ENCODE measurements around the gene CPD. TPM values are rescaled to one million over a fixed set of nuclear protein-coding genes. Genes with fewer than 3 reads are reported as not detected.

CPD gene
- total and polyA plus RNA-seq, 2 donors (not counting 1 experiment from before 2014, with no cell fraction given), result 88.8 to 220 TPM

GRCh38 chr17:30477083-30477773 is 98.5 kb downstream of the CPD start, which contains the start of gene GOSR1:
TSS of gene GOSR1 (plus strand) at chr17:30477408. CDS start at chr17:30477434, 26 bp downstream.
- TF ChIP-seq EZH2 (IDR thresholded peaks at IDR 0.05; ENCODE audit: low read length, missing control alignments) (no peak), CTCF (conservative IDR thresholded peaks at IDR 0.05 in 1 of 2, IDR thresholded peaks at IDR 0.05 in 1 of 2; ENCODE audit: low read depth in 1 of 2, low read length in 2 of 2) (peak; percentile 71 to 80)
- H3K9me3 ChIP-seq (ENCODE audit: control insufficient read depth, insufficient read depth, low read depth, low read length), result no peaks in the 10 kb centered on the region
- H3K4me1 ChIP-seq (ENCODE audit: control insufficient read depth, extremely low read depth, insufficient read depth, low read length), result peaks cover 5% of the 10 kb centered on the region
- H3K4me3 ChIP-seq (replicated peaks in 1 of 4; ENCODE audit: control extremely low read depth in 1 of 4, insufficient read depth in 1 of 4, low read depth in 3 of 4, low read length in 4 of 4), result peak within 1 kb of the TSS; percentile 82 to 100 (median 89)
- H2AFZ ChIP-seq (ENCODE audit: low read length), result peak within 1 kb of the TSS; percentile 99
- peak; percentile 93 to 96 for DNase-seq (ENCODE audit: low read depth in 2 of 2)
- peak within 1 kb of the TSS; percentile 97 for H3K27ac ChIP-seq (ENCODE audit: insufficient read depth, low read length)
- peaks cover 23% of the 10 kb centered on the region for H3K79me2 ChIP-seq (ENCODE audit: control insufficient read depth, insufficient read depth, low read length)
- H3K27me3 ChIP-seq (ENCODE audit: control insufficient read depth, insufficient read depth, low read length), result no peaks in the 10 kb centered on the region
- peak within 1 kb of the TSS; percentile 95 for H3K9ac ChIP-seq (ENCODE audit: insufficient read depth, low read length)
- no peaks in the 10 kb centered on the region for H3K36me3 ChIP-seq (ENCODE audit: control insufficient read depth, insufficient read depth, low read length)
- H4K20me1 ChIP-seq (ENCODE audit: control insufficient read depth, extremely low read depth, insufficient read depth, low read length), result no peaks in the 10 kb centered on the region
- peak within 1 kb of the TSS; percentile 92 for H3K4me2 ChIP-seq (ENCODE audit: extremely low read depth, insufficient read depth, low read length)

GRCh38 chr17:30477774-30478115 is 99.0 kb downstream of the CPD start:
- TF ChIP-seq CTCF (conservative IDR thresholded peaks at IDR 0.05 in 1 of 2, IDR thresholded peaks at IDR 0.05 in 1 of 2; ENCODE audit: low read depth in 1 of 2, low read length in 2 of 2) (no peak), EZH2 (IDR thresholded peaks at IDR 0.05; ENCODE audit: low read length, missing control alignments) (no peak)
- peak overlapping the region; percentile 85 for H3K4me2 ChIP-seq (ENCODE audit: extremely low read depth, insufficient read depth, low read length)
- H3K9me3 ChIP-seq (ENCODE audit: control insufficient read depth, insufficient read depth, low read depth, low read length), result no peaks in the 10 kb centered on the region
- DNase-seq (ENCODE audit: low read depth in 2 of 2), result peak in 1 of 2 donors; percentile 41
- H2AFZ ChIP-seq (ENCODE audit: low read length), result peak overlapping the region; percentile 43
- no peaks in the 10 kb centered on the region for H3K27me3 ChIP-seq (ENCODE audit: control insufficient read depth, insufficient read depth, low read length)
- H3K4me3 ChIP-seq (replicated peaks in 1 of 4; ENCODE audit: control extremely low read depth in 1 of 4, insufficient read depth in 1 of 4, low read depth in 3 of 4, low read length in 4 of 4), result peak overlapping the region; percentile 82 to 100 (median 89)
- no peaks in the 10 kb centered on the region for H3K36me3 ChIP-seq (ENCODE audit: control insufficient read depth, insufficient read depth, low read length)
- H3K27ac ChIP-seq (ENCODE audit: insufficient read depth, low read length), result peak overlapping the region; percentile 97
- H3K4me1 ChIP-seq (ENCODE audit: control insufficient read depth, extremely low read depth, insufficient read depth, low read length), result peaks cover 5% of the 10 kb centered on the region
- peak overlapping the region; percentile 95 for H3K9ac ChIP-seq (ENCODE audit: insufficient read depth, low read length)
- H3K79me2 ChIP-seq (ENCODE audit: control insufficient read depth, insufficient read depth, low read length), result peaks cover 23% of the 10 kb centered on the region
- H4K20me1 ChIP-seq (ENCODE audit: control insufficient read depth, extremely low read depth, insufficient read depth, low read length), result no peaks in the 10 kb centered on the region

GRCh38 chr17:30482555-30482954 is 103.8 kb downstream of the CPD start:
- H3K27ac ChIP-seq (ENCODE audit: insufficient read depth, low read length), result no peak overlapping the region
- no peak for TF ChIP-seq CTCF (conservative IDR thresholded peaks at IDR 0.05 in 1 of 2, IDR thresholded peaks at IDR 0.05 in 1 of 2; ENCODE audit: low read depth in 1 of 2, low read length in 2 of 2)
- TF ChIP-seq EZH2 (IDR thresholded peaks at IDR 0.05; ENCODE audit: low read length, missing control alignments), result no peak
- H2AFZ ChIP-seq (ENCODE audit: low read length), result no peak overlapping the region
- no peaks in the 10 kb centered on the region for H3K4me1 ChIP-seq (ENCODE audit: control insufficient read depth, extremely low read depth, insufficient read depth, low read length)
- H3K27me3 ChIP-seq (ENCODE audit: control insufficient read depth, insufficient read depth, low read length), result no peaks in the 10 kb centered on the region
- H3K4me3 ChIP-seq (replicated peaks in 1 of 4; ENCODE audit: control extremely low read depth in 1 of 4, insufficient read depth in 1 of 4, low read depth in 3 of 4, low read length in 4 of 4), result no peak overlapping the region
- DNase-seq (ENCODE audit: low read depth in 2 of 2), result no peak
- H3K4me2 ChIP-seq (ENCODE audit: extremely low read depth, insufficient read depth, low read length), result no peak overlapping the region
- no peaks in the 10 kb centered on the region for H4K20me1 ChIP-seq (ENCODE audit: control insufficient read depth, extremely low read depth, insufficient read depth, low read length)
- peaks cover 19% of the 10 kb centered on the region for H3K79me2 ChIP-seq (ENCODE audit: control insufficient read depth, insufficient read depth, low read length)
- no peaks in the 10 kb centered on the region for H3K9me3 ChIP-seq (ENCODE audit: control insufficient read depth, insufficient read depth, low read depth, low read length)
- peaks cover 3% of the 10 kb centered on the region for H3K36me3 ChIP-seq (ENCODE audit: control insufficient read depth, insufficient read depth, low read length)
- H3K9ac ChIP-seq (ENCODE audit: insufficient read depth, low read length), result no peak overlapping the region
